GM12872 (cell line): ENCODE results near the gene ADAMTSL3.
A peak's percentile ranks its signal among the peaks of the same experiment; 100 is the strongest.

Experiments used
- TF ChIP-seq, protein P1 (sequence below): IDR thresholded peaks from 3 replicates; pipeline ENCODE4 v1.5.1; 2011; ENCODE audit warnings: low read depth, mild to moderate bottlenecking, low read length, moderate library complexity; ENCODE audit not compliant: insufficient read depth

Gene ADAMTSL3

DNA sequence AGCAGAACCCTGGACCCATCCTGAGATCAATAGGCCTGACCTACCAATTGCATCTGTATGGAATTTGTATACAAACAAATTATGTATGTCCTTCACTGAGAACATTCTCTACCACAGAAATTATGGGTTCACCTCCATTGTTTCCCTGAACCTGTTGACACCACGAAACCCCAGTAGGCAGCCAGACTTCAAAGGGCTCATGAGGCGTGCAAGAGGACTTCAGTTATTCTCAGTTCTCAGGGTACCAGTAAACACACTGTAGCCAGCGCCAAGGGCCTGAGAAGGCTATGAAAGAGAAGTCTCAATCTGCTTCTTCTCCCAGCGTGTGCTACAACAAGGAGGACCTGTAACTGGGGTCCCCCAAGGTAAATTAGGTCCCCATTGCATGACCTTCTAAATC lies 326.7 kb downstream of the ADAMTSL3 start:
- TF ChIP-seq, protein P1, sequence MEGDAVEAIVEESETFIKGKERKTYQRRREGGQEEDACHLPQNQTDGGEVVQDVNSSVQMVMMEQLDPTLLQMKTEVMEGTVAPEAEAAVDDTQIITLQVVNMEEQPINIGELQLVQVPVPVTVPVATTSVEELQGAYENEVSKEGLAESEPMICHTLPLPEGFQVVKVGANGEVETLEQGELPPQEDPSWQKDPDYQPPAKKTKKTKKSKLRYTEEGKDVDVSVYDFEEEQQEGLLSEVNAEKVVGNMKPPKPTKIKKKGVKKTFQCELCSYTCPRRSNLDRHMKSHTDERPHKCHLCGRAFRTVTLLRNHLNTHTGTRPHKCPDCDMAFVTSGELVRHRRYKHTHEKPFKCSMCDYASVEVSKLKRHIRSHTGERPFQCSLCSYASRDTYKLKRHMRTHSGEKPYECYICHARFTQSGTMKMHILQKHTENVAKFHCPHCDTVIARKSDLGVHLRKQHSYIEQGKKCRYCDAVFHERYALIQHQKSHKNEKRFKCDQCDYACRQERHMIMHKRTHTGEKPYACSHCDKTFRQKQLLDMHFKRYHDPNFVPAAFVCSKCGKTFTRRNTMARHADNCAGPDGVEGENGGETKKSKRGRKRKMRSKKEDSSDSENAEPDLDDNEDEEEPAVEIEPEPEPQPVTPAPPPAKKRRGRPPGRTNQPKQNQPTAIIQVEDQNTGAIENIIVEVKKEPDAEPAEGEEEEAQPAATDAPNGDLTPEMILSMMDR, result no peak

DNA sequence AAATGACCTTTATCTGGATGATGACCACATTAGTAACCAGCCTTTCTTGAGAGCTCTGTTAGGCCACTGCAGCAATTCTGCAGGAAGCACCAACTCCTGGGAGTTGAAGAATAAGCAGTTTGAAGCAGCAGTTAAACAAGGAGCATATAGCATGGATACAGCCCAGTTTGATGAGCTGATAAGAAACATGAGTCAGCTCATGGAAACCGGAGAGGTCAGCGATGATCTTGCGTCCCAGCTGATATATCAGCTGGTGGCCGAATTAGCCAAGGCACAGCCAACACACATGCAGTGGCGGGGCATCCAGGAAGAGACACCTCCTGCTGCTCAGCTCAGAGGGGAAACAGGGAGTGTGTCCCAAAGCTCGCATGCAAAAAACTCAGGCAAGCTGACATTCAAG lies 328.8 kb downstream of the ADAMTSL3 start:
- TF ChIP-seq, protein P1, result no peak

DNA sequence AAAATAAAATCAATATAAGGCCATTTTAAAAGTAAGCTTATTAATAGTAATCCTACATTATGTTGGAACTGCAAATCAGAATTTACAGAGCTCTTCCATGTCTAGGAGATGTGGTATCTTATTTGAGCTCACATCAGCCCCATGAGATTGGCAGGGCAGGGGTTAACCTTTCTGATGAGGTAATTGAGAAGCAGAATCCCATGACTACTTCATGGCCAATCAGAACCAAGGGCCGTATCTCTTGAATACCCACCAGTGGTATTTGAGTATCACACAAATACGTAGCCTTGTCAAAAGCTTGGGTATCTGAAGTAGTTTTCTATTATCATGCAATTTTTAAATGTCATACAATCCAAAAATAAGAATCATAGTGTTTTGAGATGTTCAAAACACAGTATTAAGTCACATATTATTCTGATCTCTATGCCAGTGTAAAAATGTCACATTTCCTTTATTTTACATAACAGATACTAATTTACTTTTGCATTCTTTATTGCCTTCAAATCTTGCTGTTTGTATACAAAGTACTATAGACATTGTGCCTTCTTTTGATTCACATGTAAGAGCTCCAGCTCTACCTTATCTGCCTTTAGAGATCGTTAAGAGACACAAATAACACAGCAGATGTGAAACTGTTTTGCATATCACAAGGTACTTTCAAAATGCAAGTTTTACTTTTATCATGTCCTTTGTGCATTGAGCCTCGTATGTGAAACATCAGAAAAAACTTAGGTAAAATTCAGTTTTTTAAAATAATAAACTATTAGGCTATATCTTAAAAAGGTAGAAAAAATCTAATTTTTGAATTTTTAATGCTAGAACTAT lies 329.9 kb downstream of the ADAMTSL3 start:
- TF ChIP-seq, protein P1, result no peak

DNA sequence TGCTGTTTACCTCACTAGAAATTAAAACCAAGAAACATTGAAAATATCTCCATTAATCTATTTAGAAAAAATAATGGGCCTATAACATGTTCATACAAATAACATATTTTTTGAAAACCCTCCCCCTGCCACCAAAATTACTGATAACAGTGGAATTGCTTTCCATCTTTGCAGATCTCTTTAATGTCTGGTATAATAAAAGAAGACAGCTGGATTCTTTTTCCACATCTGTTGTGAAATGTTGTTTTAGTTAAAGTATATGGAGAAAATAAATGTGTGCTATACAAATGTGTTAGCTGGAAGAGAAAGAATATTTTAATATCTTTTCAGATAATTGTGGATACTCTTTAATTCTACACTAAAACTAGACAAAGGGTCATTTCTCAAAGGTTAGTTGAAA lies 330.7 kb downstream of the ADAMTSL3 start:
- TF ChIP-seq, protein P1, result no peak

DNA sequence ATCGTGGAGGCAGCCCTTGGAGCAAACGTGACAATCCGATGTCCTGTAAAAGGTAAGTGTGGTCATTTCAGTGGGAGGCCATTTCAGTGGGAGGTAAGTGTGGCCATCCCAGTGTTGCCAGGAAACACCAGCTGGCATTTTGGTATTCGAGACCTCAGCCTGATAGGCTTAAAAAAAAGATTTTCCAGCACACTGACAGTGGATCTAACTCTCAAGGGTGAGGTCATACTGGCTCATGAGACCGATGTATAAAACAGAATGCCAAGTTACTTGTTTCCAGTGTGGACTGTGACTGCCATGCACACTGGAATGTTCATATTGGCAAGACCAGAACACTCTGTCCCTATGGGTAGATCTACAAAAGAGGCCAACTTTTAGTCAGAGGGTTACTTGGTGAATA lies 337.2 kb downstream of the ADAMTSL3 start:
- TF ChIP-seq, protein P1, result no peak

DNA sequence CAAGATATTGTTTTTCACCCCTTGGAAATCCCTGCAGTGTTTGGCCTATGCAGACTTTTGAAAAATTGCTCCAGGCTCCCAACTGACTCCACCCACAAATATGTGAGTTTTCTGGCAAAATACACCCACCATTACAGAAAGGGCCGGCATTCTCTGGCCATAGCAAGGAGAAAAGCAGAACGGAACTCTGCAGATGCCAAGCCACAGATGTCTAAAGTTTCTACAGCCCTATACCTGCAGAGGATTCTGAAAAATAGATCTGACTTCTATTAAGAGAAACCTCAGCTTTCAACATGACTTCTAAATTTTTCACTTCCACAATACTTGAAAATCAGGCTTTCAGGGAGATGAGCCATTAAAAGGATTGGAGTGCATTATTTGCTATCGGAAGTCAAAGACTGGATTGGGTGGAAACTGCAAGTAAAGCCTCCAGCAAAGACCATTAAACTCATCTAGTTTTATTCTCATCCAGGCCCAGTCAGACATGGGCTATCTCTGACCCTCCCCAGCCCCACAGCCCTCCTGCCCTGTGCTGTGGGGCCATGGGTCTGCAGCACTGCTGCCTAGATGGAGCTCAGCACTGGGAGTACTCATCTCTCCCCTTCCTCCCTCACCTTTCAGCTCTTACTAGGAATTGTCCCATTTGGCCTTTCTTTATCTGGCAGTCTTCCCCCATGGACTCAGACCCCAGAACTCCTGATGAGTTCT lies 338.6 kb downstream of the ADAMTSL3 start:
- TF ChIP-seq, protein P1, result no peak

DNA sequence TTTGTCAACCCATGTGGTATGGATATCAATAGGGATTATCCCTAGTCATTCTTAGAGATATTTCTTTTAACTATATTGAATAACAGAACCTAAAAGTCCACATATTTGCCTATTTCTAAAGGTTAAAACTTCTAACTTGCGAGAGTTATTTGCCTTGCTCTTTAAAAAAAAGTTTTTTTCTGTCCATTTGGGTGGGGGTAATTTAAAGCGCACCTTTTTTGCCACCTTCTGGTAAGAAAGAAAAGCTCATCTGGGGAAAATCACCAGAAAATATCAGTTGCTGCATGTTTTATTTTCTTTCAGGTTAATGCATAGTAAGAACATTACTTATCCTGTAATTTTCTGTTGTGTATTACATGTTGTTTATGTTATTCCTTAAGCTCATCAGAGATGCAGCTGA lies 339.7 kb downstream of the ADAMTSL3 start:
- TF ChIP-seq, protein P1, result peak; percentile 27; the same call in 1 of the 3 replicates
